GM12874 (cell line): ENCODE measurements around the gene SOX18.

ENCODE experiments used
- CTCF ChIP-seq: IDR thresholded peaks from 2 replicates; pipeline ENCODE4 v1.5.1; 2011; ENCODE audit warnings: low read depth, mild to moderate bottlenecking, control low read depth, low read length, moderate library complexity; ENCODE audit not compliant: insufficient read depth

The SOX18 gene

DNA sequence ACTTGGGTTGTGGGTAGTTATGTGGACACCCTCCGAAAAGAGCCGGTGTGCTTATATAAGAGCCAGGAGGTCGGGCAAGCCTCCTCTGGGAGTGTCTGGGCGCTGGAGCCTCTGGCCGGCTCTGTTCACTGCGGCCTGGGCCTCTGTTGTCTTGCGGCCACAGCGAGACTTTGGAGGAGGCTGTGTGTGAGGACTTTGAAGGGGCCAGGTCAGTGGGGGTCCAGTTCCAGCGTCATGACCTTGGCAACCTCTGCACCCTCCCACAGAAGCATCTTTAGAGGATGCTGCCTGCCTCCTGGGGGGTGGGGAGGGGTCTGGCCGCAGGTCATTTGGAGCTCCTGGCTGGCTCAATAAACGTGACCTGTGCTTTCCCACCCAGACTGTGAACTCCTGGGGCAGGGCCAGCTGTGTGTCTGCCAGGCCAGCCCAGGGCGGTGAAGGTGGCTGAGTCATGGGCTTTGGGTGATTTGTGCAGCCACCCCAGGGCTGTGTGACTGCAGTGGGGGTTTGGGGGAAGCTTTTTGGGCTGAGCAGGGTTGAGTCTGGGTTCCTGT, 14.8 kb upstream of the SOX18 start:
- TF ChIP-seq CTCF: no peak

GRCh38 chr20:64063389-64064144, 14.1 kb upstream of the SOX18 start:
- no peak for TF ChIP-seq CTCF

GRCh38 chr20:64062596-64063388, 13.4 kb upstream of the SOX18 start, which contains the start of gene TCEA2:
Gene TCEA2 (plus strand): TSS chr20:64063198. CDS start chr20:64063313, 115 bp downstream.
- no peak for TF ChIP-seq CTCF

DNA sequence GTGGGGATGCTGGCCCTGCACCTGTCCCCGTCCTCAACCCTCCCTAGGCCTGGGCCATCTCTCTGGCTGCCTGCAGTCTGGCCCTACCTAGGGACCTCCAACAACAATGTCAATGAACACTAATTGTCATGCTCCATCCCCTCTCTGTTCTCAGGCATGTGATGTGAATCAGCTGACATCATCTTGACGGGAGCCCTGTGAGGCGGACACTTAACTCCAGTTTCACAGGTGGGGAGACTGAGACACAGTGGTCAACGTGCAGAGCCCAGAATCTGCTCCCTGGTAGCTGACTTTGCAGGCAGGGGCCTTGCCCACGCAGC, 12.8 kb upstream of the SOX18 start:
- no peak for TF ChIP-seq CTCF

- TF ChIP-seq CTCF: no peak
Observed at GRCh38 chr20:64058536-64058935, 9.1 kb upstream of the SOX18 start.

GRCh38 chr20:64057628-64058498, 8.4 kb upstream of the SOX18 start:
- peak; percentile 97 for TF ChIP-seq CTCF
